B cell (primary cell): Measurements from ENCODE around the gene XXYLT1. TPM values are rescaled to one million over a fixed set of nuclear protein-coding genes. Genes with fewer than 3 reads are reported as not detected.

Experiments used
- ATAC-seq: fragments of 200-7000 bp; cut with Tn5 transposase; one replicate; pipeline ENCODE4 v1.10.0; 2021; ENCODE audit warnings: low read depth, mild to moderate bottlenecking, moderate number of reproducible peaks, moderate library complexity
- CTCF ChIA-PET: fragments of 350-600 bp; sonication (Branson Sonifier 250); formaldehyde crosslinking; loops from one replicate; lab custom pipeline; 2021; ENCODE audit warnings: antibody characterized with exemption, inconsistent platforms; lab: Charles Lee
- POLR2A ChIA-PET: fragments of 350-600 bp; sonication (Branson Sonifier 250); formaldehyde crosslinking; loops from one replicate; lab custom pipeline; 2021; ENCODE audit warnings: antibody characterized with exemption; lab: Charles Lee
- DNase-seq: peaks from one replicate; pipeline ENCODE4 v3.0.0; 2013
- H2AFZ ChIP-seq: 2 replicates; pipeline ENCODE4 v1.6.1; 2012; ENCODE audit warnings: mild to moderate bottlenecking, low read depth, low read length; ENCODE audit not compliant: insufficient read depth, poor library complexity, severe bottlenecking
- H3K27ac ChIP-seq, 2 donors: 1 replicate in 1 of 2; 2 replicates in 1 of 2; pipeline ENCODE4 v1.5.1; 2012 to 2013; ENCODE audit warnings: low read length in 2 of 2, mild to moderate bottlenecking in 2 of 2, moderate library complexity in 1 of 2
- H3K27me3 ChIP-seq, 4 experiments: fragments of 200-600 bp in 1 of 4; sonication (generic) in 1 of 4; replicated peaks in 1 of 4; 1 replicate in 2 of 4; 2 replicates in 2 of 4; pipeline versions ENCODE4 v1.6.1 to v1.7.0; 2013 to 2016; ENCODE audit warnings: low read length in 3 of 4, mild to moderate bottlenecking in 2 of 4, mixed read lengths in 1 of 4, moderate library complexity in 1 of 4; ENCODE audit not compliant: insufficient read depth in 4 of 4, control insufficient read depth in 3 of 4; ENCODE audit errors: control extremely low read depth in 1 of 4
- H3K36me3 ChIP-seq, 2 experiments: replicated peaks in 1 of 2; 1 replicate in 1 of 2; 2 replicates in 1 of 2; pipeline versions ENCODE4 v1.6.1 to v1.7.1; 2013; ENCODE audit warnings: low read length in 1 of 2; ENCODE audit not compliant: insufficient read depth in 2 of 2, control insufficient read depth in 1 of 2; ENCODE audit errors: control extremely low read depth in 1 of 2, extremely low read depth in 1 of 2
- H3K4me1 ChIP-seq, 2 donors: fragments of 200-600 bp in 1 of 2; sonication (generic) in 1 of 2; 1 replicate in 1 of 2; 2 replicates in 1 of 2; pipeline versions ENCODE4 v1.5.1 to v1.6.1; 2013 to 2017; ENCODE audit warnings: low read length in 2 of 2; ENCODE audit not compliant: control insufficient read depth in 2 of 2, insufficient read depth in 2 of 2
- H3K4me2 ChIP-seq: replicated peaks from 2 replicates; pipeline ENCODE3; 2012; ENCODE audit warnings: mild to moderate bottlenecking, low read depth, low read length; ENCODE audit not compliant: poor library complexity, severe bottlenecking
- H3K4me3 ChIP-seq, 5 experiments: fragments of 200-600 bp in 1 of 5; sonication (generic) in 1 of 5; 1 replicate in 3 of 5; 2 replicates in 2 of 5; pipeline versions ENCODE4 v1.5.1 to v1.7.0; 2011 to 2016; ENCODE audit warnings: low read length in 4 of 5, mild to moderate bottlenecking in 4 of 5, low read depth in 2 of 5, control low read depth in 1 of 5, moderate library complexity in 1 of 5; ENCODE audit not compliant: insufficient read depth in 1 of 5; ENCODE audit errors: control extremely low read depth in 1 of 5, extremely low read depth in 1 of 5
- H3K79me2 ChIP-seq: fragments of 200-600 bp; sonication (generic); one replicate; pipeline ENCODE4 v1.6.0; 2016; ENCODE audit warnings: low read length; ENCODE audit not compliant: control insufficient read depth, insufficient read depth
- H3K9ac ChIP-seq: fragments of 200-600 bp; sonication (generic); 2 replicates; pipeline ENCODE4 v1.6.1; 2017; ENCODE audit warnings: mild to moderate bottlenecking, low read length, moderate library complexity
- H3K9me3 ChIP-seq, 3 donors: one replicate each; pipeline versions ENCODE4 v1.6.1 to v1.7.1; 2013; ENCODE audit warnings: low read length in 2 of 3; ENCODE audit not compliant: control insufficient read depth in 2 of 3, insufficient read depth in 1 of 3; ENCODE audit errors: control extremely low read depth in 1 of 3
- H4K20me1 ChIP-seq: 2 replicates; pipeline ENCODE4 v1.6.0; 2012; ENCODE audit warnings: mild to moderate bottlenecking, low read length; ENCODE audit not compliant: insufficient read depth, control insufficient read depth, poor library complexity, severe bottlenecking
- H3K27ac Mint-ChIP-seq: one replicate; pipeline ENCODE4 v1.8.0; 2021; ENCODE audit warnings: mixed read lengths
- H3K27me3 Mint-ChIP-seq: one replicate; pipeline ENCODE4 v1.8.0; 2021; ENCODE audit warnings: mixed read lengths
- H3K4me1 Mint-ChIP-seq: one replicate; pipeline ENCODE4 v1.8.0; 2021; ENCODE audit warnings: mixed read lengths
- H3K4me3 Mint-ChIP-seq: one replicate; pipeline ENCODE4 v1.8.0; 2021; ENCODE audit warnings: mixed read lengths
- H3K9me3 Mint-ChIP-seq: one replicate; pipeline ENCODE4 v1.8.0; 2022; ENCODE audit warnings: mixed read lengths; ENCODE audit not compliant: insufficient read depth
- EZH2 ChIP-seq: IDR thresholded peaks from 2 replicates; pipeline ENCODE4 v1.6.1; 2012; ENCODE audit warnings: borderline replicate concordance, low read depth, mild to moderate bottlenecking, moderate library complexity, low read length; ENCODE audit not compliant: insufficient read depth, poor library complexity, severe bottlenecking
- WGBS: methylation state at CpG from one replicate; pipeline ENCODE4 v1.1.5; 2013; ENCODE audit warnings: missing lambda C conversion rate; ENCODE audit not compliant: insufficient coverage; 5-methylcytosine and 5-hydroxymethylcytosine counted together
- intact Hi-C: fragments of 100-400 bp; cut with micrococcal nuclease; formaldehyde crosslinking; loops from one replicate; pipeline ENCODE4 v1.10.0; 2022
- polyA plus RNA-seq: library from polyadenylated mRNA; depleted of rRNA; stranded (reverse); fragments of >200 nt; gene quantifications from 2 replicates; pipeline ENCODE4 v1.2.3, GENCODE V29; 2012
- total RNA-seq, 2 donors: library from RNA; stranded (reverse); fragments of 120-200 nt in 1 of 2; gene quantifications; 1 replicate in 1 of 2; 2 replicates in 1 of 2; pipeline versions ENCODE4 v1.2.3 to v1.2.4, GENCODE V29; 2013 to 2022
- TF ChIP-seq, protein P1 (sequence below): fragments of 200-600 bp; IDR thresholded peaks from one replicate; pipeline ENCODE4 v1.8.0; 2022; ENCODE audit warnings: antibody characterized with exemption, mild to moderate bottlenecking

The XXYLT1 gene
- total and polyA plus RNA-seq, 2 donors (not counting 1 experiment from before 2014, with no cell fraction given) = 2.6 to 11.2 TPM

GRCh38 chr3:195133013-195133412 is 137.9 kb downstream of the XXYLT1 start:
- Histone ChIP-seq H3K4me1 (peaks cover 21 to 27% of the 10 kb centered on the region in 2 donors), H3K9me3 (no peaks in the 10 kb centered on the region), H3K27me3 (no peaks in the 10 kb centered on the region), H3K79me2 (no peaks in the 10 kb centered on the region), H3K9ac (no peak overlapping the region), H3K4me2 (no peak overlapping the region), H3K36me3 (no peaks in the 10 kb centered on the region), H2AFZ (no peak overlapping the region), H4K20me1 (no peaks in the 10 kb centered on the region), H3K27ac (no peak overlapping the region), H3K4me3 (no peak overlapping the region)
- TF ChIP-seq, protein P1, sequence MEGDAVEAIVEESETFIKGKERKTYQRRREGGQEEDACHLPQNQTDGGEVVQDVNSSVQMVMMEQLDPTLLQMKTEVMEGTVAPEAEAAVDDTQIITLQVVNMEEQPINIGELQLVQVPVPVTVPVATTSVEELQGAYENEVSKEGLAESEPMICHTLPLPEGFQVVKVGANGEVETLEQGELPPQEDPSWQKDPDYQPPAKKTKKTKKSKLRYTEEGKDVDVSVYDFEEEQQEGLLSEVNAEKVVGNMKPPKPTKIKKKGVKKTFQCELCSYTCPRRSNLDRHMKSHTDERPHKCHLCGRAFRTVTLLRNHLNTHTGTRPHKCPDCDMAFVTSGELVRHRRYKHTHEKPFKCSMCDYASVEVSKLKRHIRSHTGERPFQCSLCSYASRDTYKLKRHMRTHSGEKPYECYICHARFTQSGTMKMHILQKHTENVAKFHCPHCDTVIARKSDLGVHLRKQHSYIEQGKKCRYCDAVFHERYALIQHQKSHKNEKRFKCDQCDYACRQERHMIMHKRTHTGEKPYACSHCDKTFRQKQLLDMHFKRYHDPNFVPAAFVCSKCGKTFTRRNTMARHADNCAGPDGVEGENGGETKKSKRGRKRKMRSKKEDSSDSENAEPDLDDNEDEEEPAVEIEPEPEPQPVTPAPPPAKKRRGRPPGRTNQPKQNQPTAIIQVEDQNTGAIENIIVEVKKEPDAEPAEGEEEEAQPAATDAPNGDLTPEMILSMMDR = no peak
- TF ChIP-seq EZH2 = no peak
- ATAC-seq (no peak), DNase-seq (no peak)
- no peaks in the 10 kb centered on the region for H3K27me3 Mint-ChIP-seq
- no peak overlapping the region for H3K4me3 Mint-ChIP-seq
- intact Hi-C loops = loop anchor here (1.0 to 5.0 kb wide), 2 partner anchors 14 to 36 kb away; no protein-coding TSS in a partner anchor
- peak overlapping the region; percentile 11 for H3K27ac Mint-ChIP-seq
- WGBS = 86% methylated on average over 4 of the region's 4 CpGs
- POLR2A ChIA-PET = interaction anchor here (0.7 kb wide), 1 partner anchor 447 kb away, joined by 3 read pairs; no protein-coding TSS in a partner anchor
- H3K9me3 Mint-ChIP-seq = no peaks in the 10 kb centered on the region
- CTCF ChIA-PET = interaction anchor here (1.5 to 1.9 kb wide), 4 partner anchors 10 to 450 kb away, joined by 4 to 6 read pairs (median 4); no protein-coding TSS in a partner anchor
- H3K4me1 Mint-ChIP-seq = peaks cover 41% of the 10 kb centered on the region

DNA sequence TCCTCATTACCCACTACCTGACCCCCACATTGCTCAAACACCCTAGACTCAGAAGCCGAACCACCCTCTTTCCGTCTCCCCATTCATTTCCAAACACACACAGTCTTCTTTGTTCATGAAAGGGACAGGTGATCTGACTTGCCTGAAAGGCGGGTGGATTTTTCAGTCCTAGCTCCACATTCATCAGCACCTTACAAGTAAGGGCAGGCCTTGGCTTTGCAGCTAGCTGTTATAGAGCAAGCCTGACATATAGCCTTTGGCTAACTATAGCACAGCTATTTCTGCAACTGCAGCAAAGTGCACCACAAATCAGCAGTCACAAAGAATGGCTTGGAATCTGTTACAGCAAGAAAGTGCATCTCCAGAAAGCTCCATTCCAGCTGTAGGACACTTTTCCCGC is 139.8 kb downstream of the XXYLT1 start:
- no peaks in the 10 kb centered on the region for H3K79me2 ChIP-seq
- H3K4me2 ChIP-seq = no peak overlapping the region
- Mint-ChIP-seq H3K27me3 (no peaks in the 10 kb centered on the region), H3K4me1 (peaks cover 59% of the 10 kb centered on the region), H3K27ac (peak overlapping the region; percentile 67), H3K9me3 (no peaks in the 10 kb centered on the region), H3K4me3 (peak overlapping the region; percentile 33)
- intact Hi-C loops = loop anchor here (5.0 kb wide), 1 partner anchor 34 kb away; no protein-coding TSS in a partner anchor
- ChIA-PET POLR2A (interaction anchor here (1.9 kb wide), 1 partner anchor 26 kb away, joined by 10 read pairs; no protein-coding TSS in a partner anchor), CTCF (interaction anchor here (1.3 kb wide), 1 partner anchor 24 kb away, joined by 6 read pairs; no protein-coding TSS in a partner anchor)
- H3K9me3 ChIP-seq = no peaks in the 10 kb centered on the region
- ATAC-seq (no peak), DNase-seq (no peak)
- no peaks in the 10 kb centered on the region for H3K27me3 ChIP-seq
- H4K20me1 ChIP-seq = no peaks in the 10 kb centered on the region
- no peak overlapping the region for H3K27ac ChIP-seq
- no peak overlapping the region for H3K4me3 ChIP-seq
- peaks cover 30 to 39% of the 10 kb centered on the region in 2 donors for H3K4me1 ChIP-seq
- 100% methylated on average over 3 of the region's 4 CpGs for WGBS
- no peak overlapping the region for H3K9ac ChIP-seq
- H2AFZ ChIP-seq = no peak overlapping the region
- no peaks in the 10 kb centered on the region for H3K36me3 ChIP-seq
- no peak for TF ChIP-seq EZH2
- TF ChIP-seq, protein P1 = no peak
